SK-N-MC (cell line): ENCODE measurements around the gene SELENOW.
"Not testable (repeated sequence)": the region's sequence is repeated elsewhere in the genome, so short reads cannot be mapped to it uniquely, and the experiment has no call there.

Experiments
- DNase-seq: peaks from one replicate; pipeline ENCODE4 v3.0.0-alpha.2; 2011; ENCODE audit warnings: low read depth, low spot score
- H3K27ac ChIP-seq: fragments of 200-600 bp; sonication (generic); 2 replicates; pipeline ENCODE4 v1.5.1; 2016; ENCODE audit warnings: mixed run types
- H3K36me3 ChIP-seq: fragments of 200-600 bp; sonication (generic); 2 replicates; pipeline ENCODE4 v1.6.1; 2017; ENCODE audit warnings: antibody characterized with exemption, low read length, mixed read lengths; ENCODE audit not compliant: insufficient read depth
- H3K4me3 ChIP-seq: fragments of 200-600 bp; sonication (generic); 2 replicates; pipeline ENCODE4 v1.5.1; 2016
- H3K9ac ChIP-seq: fragments of 200-600 bp; sonication (generic); 2 replicates; pipeline ENCODE4 v1.8.0; 2017; ENCODE audit warnings: mixed run types, mixed read lengths; ENCODE audit not compliant: insufficient read length
- H3K9me3 ChIP-seq: fragments of 200-600 bp; sonication (generic); 2 replicates; pipeline ENCODE4 v1.6.1; 2017; ENCODE audit warnings: low read depth, mild to moderate bottlenecking, antibody characterized with exemption, low read length, moderate library complexity, mixed read lengths
- EZH2 ChIP-seq: fragments of 200-600 bp; sonication (generic); IDR thresholded peaks from one replicate; pipeline ENCODE4 v1.6.1; 2017; ENCODE audit warnings: antibody characterized with exemption
- FOXP2 ChIP-seq: optimal IDR thresholded peaks from 2 replicates; pipeline ENCODE3; 2011; ENCODE audit warnings: mild to moderate bottlenecking, moderate library complexity; ENCODE audit not compliant: insufficient read depth; ENCODE audit errors: extremely low read length, control extremely low read depth
- POLR2AphosphoS5 ChIP-seq: IDR thresholded peaks from 2 replicates; pipeline ENCODE4 v1.6.1; 2012; ENCODE audit warnings: mild to moderate bottlenecking, low read depth, low read length, borderline replicate concordance

Gene SELENOW

GRCh38 chr19:47801270-47801669 lies 22.8 kb downstream of the SELENOW start:
- no peak for DNase-seq
- no peaks in the 10 kb centered on the region for H3K9me3 ChIP-seq
- TF ChIP-seq POLR2AphosphoS5 (no peak), FOXP2 (no peak), EZH2 (no peak)
- H3K4me3 ChIP-seq = no peak overlapping the region
- H3K27ac ChIP-seq = no peak overlapping the region
- H3K36me3 ChIP-seq = no peaks in the 10 kb centered on the region
- no peak overlapping the region for H3K9ac ChIP-seq

- no peak for DNase-seq
- TF ChIP-seq FOXP2 (no peak), POLR2AphosphoS5 (no peak), EZH2 (no peak)
- Histone ChIP-seq H3K36me3 (no peaks in the 10 kb centered on the region), H3K4me3 (no peak overlapping the region), H3K9me3 (no peaks in the 10 kb centered on the region), H3K9ac (no peak overlapping the region), H3K27ac (no peak overlapping the region)
Observed at GRCh38 chr19:47802521-47803043, 24.1 kb downstream of the SELENOW start.

GRCh38 chr19:47803148-47803547 lies 24.6 kb downstream of the SELENOW start:
- DNase-seq, H3K4me3 ChIP-seq, H3K9ac ChIP-seq: not testable (repeated sequence)

GRCh38 chr19:47803671-47804070 lies 25.2 kb downstream of the SELENOW start:
- not testable (repeated sequence) for H3K9ac ChIP-seq, H3K4me3 ChIP-seq, H3K9me3 ChIP-seq, H3K27ac ChIP-seq, H3K36me3 ChIP-seq, DNase-seq

More at GRCh38 chr19:47803148-47803547, 24.6 kb downstream of the SELENOW start:
- not testable (repeated sequence) for H3K36me3 ChIP-seq, H3K9me3 ChIP-seq, H3K27ac ChIP-seq

GRCh38 chr19:47804451-47804850 lies 25.9 kb downstream of the SELENOW start, which contains the start of gene TPRX1:
TPRX1 (minus strand) TSS chr19:47804551; CDS start chr19:47804539, 12 bp downstream.
- H3K9ac ChIP-seq, H3K27ac ChIP-seq, H3K36me3 ChIP-seq, H3K4me3 ChIP-seq, DNase-seq, H3K9me3 ChIP-seq: not testable (repeated sequence)

GRCh38 chr19:47805313-47805712 lies 26.8 kb downstream of the SELENOW start:
- Histone ChIP-seq H3K4me3 (no peak overlapping the region), H3K36me3 (no peaks in the 10 kb centered on the region), H3K9ac (no peak overlapping the region), H3K27ac (no peak overlapping the region), H3K9me3 (no peaks in the 10 kb centered on the region)
- DNase-seq = no peak
- TF ChIP-seq EZH2 (no peak), POLR2AphosphoS5 (no peak), FOXP2 (no peak)

GRCh38 chr19:47806435-47806834 lies 27.9 kb downstream of the SELENOW start:
- Histone ChIP-seq H3K4me3 (no peak overlapping the region), H3K36me3 (no peaks in the 10 kb centered on the region), H3K27ac (no peak overlapping the region), H3K9ac (no peak overlapping the region), H3K9me3 (no peaks in the 10 kb centered on the region)
- no peak for DNase-seq
- TF ChIP-seq EZH2 (no peak), FOXP2 (no peak), POLR2AphosphoS5 (no peak)

- H3K9me3 ChIP-seq = no peaks in the 10 kb centered on the region
- H3K9ac ChIP-seq = no peak overlapping the region
- H3K36me3 ChIP-seq = no peaks in the 10 kb centered on the region
- TF ChIP-seq FOXP2 (no peak), POLR2AphosphoS5 (no peak), EZH2 (no peak)
- no peak overlapping the region for H3K4me3 ChIP-seq
- H3K27ac ChIP-seq = no peak overlapping the region
- no peak for DNase-seq
Observed at GRCh38 chr19:47813304-47813994, 34.9 kb downstream of the SELENOW start.

- H3K36me3 ChIP-seq = no peaks in the 10 kb centered on the region
- no peaks in the 10 kb centered on the region for H3K9me3 ChIP-seq
- TF ChIP-seq FOXP2 = no peak
- TF ChIP-seq POLR2AphosphoS5 = no peak
- no peak for TF ChIP-seq EZH2
- no peak overlapping the region for H3K4me3 ChIP-seq
- no peak for DNase-seq
- no peak overlapping the region for H3K27ac ChIP-seq
- H3K9ac ChIP-seq = no peak overlapping the region
Observed at GRCh38 chr19:47813995-47814328, 35.5 kb downstream of the SELENOW start.

GRCh38 chr19:47816270-47816669 lies 37.8 kb downstream of the SELENOW start:
- H3K36me3 ChIP-seq, H3K27ac ChIP-seq, H3K9ac ChIP-seq, H3K4me3 ChIP-seq, H3K9me3 ChIP-seq, DNase-seq: not testable (repeated sequence)

- not testable (repeated sequence) for H3K36me3 ChIP-seq, H3K4me3 ChIP-seq, H3K27ac ChIP-seq, DNase-seq, H3K9me3 ChIP-seq, H3K9ac ChIP-seq
Observed at GRCh38 chr19:47818221-47818620, 39.7 kb downstream of the SELENOW start.
